ENCODE data around the gene MTCL1. TPM values are rescaled to one million over a fixed set of nuclear protein-coding genes. Genes with fewer than 3 reads are reported as not detected.

The MTCL1 gene
- polyA plus RNA-seq, 3 donors = not detected

GRCh38 chr18:8756571-8756970 lies 51.2 kb downstream of the MTCL1 start:
- TF ChIP-seq, protein P1, sequence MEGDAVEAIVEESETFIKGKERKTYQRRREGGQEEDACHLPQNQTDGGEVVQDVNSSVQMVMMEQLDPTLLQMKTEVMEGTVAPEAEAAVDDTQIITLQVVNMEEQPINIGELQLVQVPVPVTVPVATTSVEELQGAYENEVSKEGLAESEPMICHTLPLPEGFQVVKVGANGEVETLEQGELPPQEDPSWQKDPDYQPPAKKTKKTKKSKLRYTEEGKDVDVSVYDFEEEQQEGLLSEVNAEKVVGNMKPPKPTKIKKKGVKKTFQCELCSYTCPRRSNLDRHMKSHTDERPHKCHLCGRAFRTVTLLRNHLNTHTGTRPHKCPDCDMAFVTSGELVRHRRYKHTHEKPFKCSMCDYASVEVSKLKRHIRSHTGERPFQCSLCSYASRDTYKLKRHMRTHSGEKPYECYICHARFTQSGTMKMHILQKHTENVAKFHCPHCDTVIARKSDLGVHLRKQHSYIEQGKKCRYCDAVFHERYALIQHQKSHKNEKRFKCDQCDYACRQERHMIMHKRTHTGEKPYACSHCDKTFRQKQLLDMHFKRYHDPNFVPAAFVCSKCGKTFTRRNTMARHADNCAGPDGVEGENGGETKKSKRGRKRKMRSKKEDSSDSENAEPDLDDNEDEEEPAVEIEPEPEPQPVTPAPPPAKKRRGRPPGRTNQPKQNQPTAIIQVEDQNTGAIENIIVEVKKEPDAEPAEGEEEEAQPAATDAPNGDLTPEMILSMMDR (IDR thresholded peaks at IDR 0.05) = no peak
- 94% methylated on average over 2 of the region's 2 CpGs for WGBS (ENCODE audit: insufficient coverage)
- Histone ChIP-seq H3K36me3 (replicated peaks in 1 of 2; ENCODE audit: control insufficient read depth in 1 of 2, insufficient read depth in 2 of 2, low read length in 2 of 2) (no peaks in the 10 kb centered on the region), H3K4me2 (replicated peaks; ENCODE audit: extremely low read depth, low read length, poor library complexity, severe bottlenecking) (no peak overlapping the region), H3K4me3 (replicated peaks in 1 of 3; ENCODE audit: low read depth in 2 of 3, low read length in 3 of 3) (no peak overlapping the region), H4K20me1 (ENCODE audit: insufficient read depth, low read length) (no peaks in the 10 kb centered on the region), H3K9me3 (replicated peaks in 1 of 2; ENCODE audit: control insufficient read depth in 1 of 2, insufficient read depth in 1 of 2, low read length in 2 of 2) (no peaks in the 10 kb centered on the region), H3K27ac (ENCODE audit: low read depth in 1 of 2, low read length in 2 of 2) (no peak overlapping the region), H2AFZ (ENCODE audit: insufficient read depth, low read depth, low read length, poor library complexity, severe bottlenecking) (no peak overlapping the region), H3K79me2 (ENCODE audit: insufficient read depth, low read length) (no peaks in the 10 kb centered on the region), H3K9ac (ENCODE audit: insufficient read depth, low read length, poor library complexity, severe bottlenecking) (no peak overlapping the region), H3K4me1 (ENCODE audit: control insufficient read depth in 1 of 2, insufficient read depth in 2 of 2, low read length in 2 of 2) (no peaks in the 10 kb centered on the region), H3K27me3 (ENCODE audit: control insufficient read depth in 2 of 2, insufficient read depth in 2 of 2, low read length in 2 of 2) (no peaks in the 10 kb centered on the region)
- Mint-ChIP-seq H3K4me3 (no peak overlapping the region), H3K27ac (no peak overlapping the region), H3K36me3 (no peaks in the 10 kb centered on the region), H3K4me1 (no peaks in the 10 kb centered on the region), H3K27me3 (ENCODE audit: low read depth in 3 of 3) (peaks cover 0 to 7% (median 0%) of the 10 kb centered on the region in 3 donors), H3K9me3 (peaks cover 2 to 7% (median 3%) of the 10 kb centered on the region in 7 donors)
- intact Hi-C loops (cut with micrococcal nuclease) = no loop called here
- no peak for DNase-seq

- Mint-ChIP-seq H3K9me3 (peaks cover 3 to 10% (median 7%) of the 10 kb centered on the region in 7 donors), H3K4me1 (peaks cover under 1% of the 10 kb centered on the region), H3K27me3 (ENCODE audit: low read depth in 3 of 3) (peaks cover 0 to 7% (median 2%) of the 10 kb centered on the region in 3 donors), H3K4me3 (no peak overlapping the region), H3K36me3 (no peaks in the 10 kb centered on the region), H3K27ac (no peak overlapping the region)
- Histone ChIP-seq H3K27me3 (ENCODE audit: control insufficient read depth in 2 of 2, insufficient read depth in 2 of 2, low read length in 2 of 2) (no peaks in the 10 kb centered on the region), H3K79me2 (ENCODE audit: insufficient read depth, low read length) (no peaks in the 10 kb centered on the region), H3K9ac (ENCODE audit: insufficient read depth, low read length, poor library complexity, severe bottlenecking) (no peak overlapping the region), H3K9me3 (replicated peaks in 1 of 2; ENCODE audit: control insufficient read depth in 1 of 2, insufficient read depth in 1 of 2, low read length in 2 of 2) (peaks cover 0 to 3% of the 10 kb centered on the region in 2 donors), H3K4me3 (replicated peaks in 1 of 3; ENCODE audit: low read depth in 2 of 3, low read length in 3 of 3) (no peak overlapping the region), H3K36me3 (replicated peaks in 1 of 2; ENCODE audit: control insufficient read depth in 1 of 2, insufficient read depth in 2 of 2, low read length in 2 of 2) (no peaks in the 10 kb centered on the region), H3K4me2 (replicated peaks; ENCODE audit: extremely low read depth, low read length, poor library complexity, severe bottlenecking) (no peak overlapping the region), H2AFZ (ENCODE audit: insufficient read depth, low read depth, low read length, poor library complexity, severe bottlenecking) (no peak overlapping the region), H3K27ac (ENCODE audit: low read depth in 1 of 2, low read length in 2 of 2) (no peak overlapping the region), H3K4me1 (ENCODE audit: control insufficient read depth in 1 of 2, insufficient read depth in 2 of 2, low read length in 2 of 2) (no peaks in the 10 kb centered on the region), H4K20me1 (ENCODE audit: insufficient read depth, low read length) (no peaks in the 10 kb centered on the region)
- 68% methylated on average over 6 of the region's 7 CpGs for WGBS (ENCODE audit: insufficient coverage)
- TF ChIP-seq, protein P1 (IDR thresholded peaks at IDR 0.05) = no peak
- DNase-seq = no peak
- intact Hi-C loops (cut with micrococcal nuclease) = no loop called here
Observed at GRCh38 chr18:8757396-8757997, 52.1 kb downstream of the MTCL1 start.
